K562 treated with DMSO at 1 percent for 12 hours (cell line): Measurements from ENCODE around the gene DDX20. TPM values are rescaled to one million over a fixed set of nuclear protein-coding genes. Genes with fewer than 3 reads are reported as not detected.

Source experiments
- total RNA-seq: library from RNA; unstranded; fragments of 300-600 nt; gene quantifications from 2 replicates; pipeline ENCODE4 v1.2.3, GENCODE V29; 2022; ENCODE audit not compliant: insufficient read depth

Gene DDX20, protein sequence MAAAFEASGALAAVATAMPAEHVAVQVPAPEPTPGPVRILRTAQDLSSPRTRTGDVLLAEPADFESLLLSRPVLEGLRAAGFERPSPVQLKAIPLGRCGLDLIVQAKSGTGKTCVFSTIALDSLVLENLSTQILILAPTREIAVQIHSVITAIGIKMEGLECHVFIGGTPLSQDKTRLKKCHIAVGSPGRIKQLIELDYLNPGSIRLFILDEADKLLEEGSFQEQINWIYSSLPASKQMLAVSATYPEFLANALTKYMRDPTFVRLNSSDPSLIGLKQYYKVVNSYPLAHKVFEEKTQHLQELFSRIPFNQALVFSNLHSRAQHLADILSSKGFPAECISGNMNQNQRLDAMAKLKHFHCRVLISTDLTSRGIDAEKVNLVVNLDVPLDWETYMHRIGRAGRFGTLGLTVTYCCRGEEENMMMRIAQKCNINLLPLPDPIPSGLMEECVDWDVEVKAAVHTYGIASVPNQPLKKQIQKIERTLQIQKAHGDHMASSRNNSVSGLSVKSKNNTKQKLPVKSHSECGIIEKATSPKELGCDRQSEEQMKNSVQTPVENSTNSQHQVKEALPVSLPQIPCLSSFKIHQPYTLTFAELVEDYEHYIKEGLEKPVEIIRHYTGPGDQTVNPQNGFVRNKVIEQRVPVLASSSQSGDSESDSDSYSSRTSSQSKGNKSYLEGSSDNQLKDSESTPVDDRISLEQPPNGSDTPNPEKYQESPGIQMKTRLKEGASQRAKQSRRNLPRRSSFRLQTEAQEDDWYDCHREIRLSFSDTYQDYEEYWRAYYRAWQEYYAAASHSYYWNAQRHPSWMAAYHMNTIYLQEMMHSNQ
- total RNA-seq = 6.8 and 14.8 TPM in 2 replicates

DNA sequence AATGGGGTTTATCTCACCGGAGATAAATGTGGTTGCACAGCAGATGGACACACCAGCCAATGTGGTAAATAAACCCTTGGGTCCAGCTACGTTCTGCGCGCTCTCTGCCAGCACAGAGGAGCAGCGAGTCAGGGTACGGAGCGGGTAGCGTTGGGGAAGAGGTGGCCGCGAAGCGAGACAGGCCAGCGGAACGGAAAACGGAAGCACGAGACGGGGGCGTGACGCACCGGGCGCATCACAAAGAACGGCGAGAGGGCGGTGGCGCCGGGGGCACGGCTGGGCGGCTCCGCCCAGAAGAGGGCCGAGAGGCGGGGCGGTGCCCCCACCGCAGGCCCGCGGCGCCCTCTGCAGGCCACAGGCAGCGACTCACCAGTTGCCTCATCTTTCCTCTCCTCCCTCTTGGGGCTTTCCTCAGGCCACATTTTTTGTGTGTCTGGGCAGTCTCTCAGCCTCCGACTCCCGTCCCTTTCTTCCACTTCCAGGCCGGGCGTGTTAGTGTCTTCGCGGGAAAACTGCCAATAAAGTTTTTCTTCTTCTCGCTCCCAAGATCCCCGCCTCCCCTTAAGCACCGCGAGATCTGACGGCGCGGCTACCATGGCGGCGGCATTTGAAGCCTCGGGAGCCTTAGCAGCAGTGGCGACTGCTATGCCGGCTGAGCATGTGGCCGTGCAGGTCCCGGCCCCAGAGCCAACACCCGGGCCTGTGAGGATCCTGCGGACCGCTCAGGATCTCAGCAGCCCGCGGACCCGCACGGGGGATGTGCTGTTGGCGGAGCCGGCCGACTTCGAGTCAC, at the start of gene DDX20:
Gene DDX20, plus strand, starts transcription at position 571 of the 793 bp plus-strand sequence. Its CDS starts 24 bp downstream, at position 595.

DNA sequence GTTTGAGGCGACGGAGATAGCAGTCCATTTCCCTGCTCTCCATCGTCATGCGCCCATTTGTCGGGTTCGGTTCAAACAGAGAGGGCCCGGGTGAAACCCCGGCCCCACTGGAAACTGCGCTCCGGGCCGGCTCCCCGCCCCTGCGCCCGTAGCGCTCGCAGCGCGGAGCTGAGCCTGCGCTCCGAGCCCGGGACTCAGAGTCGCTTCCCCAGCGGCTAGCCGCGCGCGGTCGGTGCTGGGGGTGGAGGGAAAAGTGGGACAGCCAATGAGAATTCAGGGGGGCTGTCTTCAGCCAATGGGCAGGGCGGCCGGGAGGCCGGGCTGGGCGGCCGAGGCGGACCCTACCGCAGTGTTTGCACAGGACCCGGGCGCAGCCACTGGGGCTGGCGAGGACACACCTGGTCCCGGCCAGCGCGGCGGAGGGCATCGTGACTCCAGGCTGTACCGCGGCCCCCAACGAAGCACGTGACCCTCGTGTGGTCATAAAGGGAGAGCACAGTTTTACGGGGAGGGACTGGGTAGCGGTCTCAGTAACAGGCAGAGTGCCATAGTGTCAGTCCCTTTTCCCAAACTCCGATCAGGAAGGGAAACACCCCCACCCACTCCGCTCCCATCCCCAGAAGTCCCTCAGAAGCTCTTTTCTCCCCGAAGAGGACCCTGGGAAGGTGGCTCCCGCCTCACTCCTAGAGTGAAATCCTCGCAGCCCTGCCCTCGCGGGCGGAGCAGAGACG, 16.3 kb upstream of the DDX20 start, which contains the start of gene INKA2:
Gene INKA2, minus strand, starts transcription at position 202 of the 731 bp plus-strand sequence. Its CDS starts 153 bp downstream, at position 49.

Other genes starting within 250 kb of the DDX20 start
- 36.3 and 65.1 TPM in 2 replicates for gene RAP1A, start 136.1 kb upstream of the DDX20 start, total RNA-seq
- gene INKA2, start 16.5 kb upstream of the DDX20 start, total RNA-seq = not detected in 2 replicates
- not detected in 2 replicates for gene KCND3, start 233.8 kb downstream of the DDX20 start, total RNA-seq